C4-2B (cell line): ENCODE results near the gene PDE6A.

Experiments used
- H3K27ac ChIP-seq: fragments of 450-650 bp; 2 replicates; pipeline ENCODE4 v1.5.1; 2017
- ZFX ChIP-seq: fragments of 450-650 bp; IDR thresholded peaks from 2 replicates; pipeline ENCODE4 v1.6.1; 2017
- TF ChIP-seq, protein P1 (sequence below): fragments of 450-650 bp; conservative IDR thresholded peaks from 2 replicates; pipeline ENCODE4 v1.5.1; 2017; ENCODE audit warnings: mild to moderate bottlenecking

PDE6A gene

GRCh38 chr5:149817539-149818060 is 127.0 kb downstream of the PDE6A start:
- no peak overlapping the region for H3K27ac ChIP-seq
- TF ChIP-seq, protein P1, sequence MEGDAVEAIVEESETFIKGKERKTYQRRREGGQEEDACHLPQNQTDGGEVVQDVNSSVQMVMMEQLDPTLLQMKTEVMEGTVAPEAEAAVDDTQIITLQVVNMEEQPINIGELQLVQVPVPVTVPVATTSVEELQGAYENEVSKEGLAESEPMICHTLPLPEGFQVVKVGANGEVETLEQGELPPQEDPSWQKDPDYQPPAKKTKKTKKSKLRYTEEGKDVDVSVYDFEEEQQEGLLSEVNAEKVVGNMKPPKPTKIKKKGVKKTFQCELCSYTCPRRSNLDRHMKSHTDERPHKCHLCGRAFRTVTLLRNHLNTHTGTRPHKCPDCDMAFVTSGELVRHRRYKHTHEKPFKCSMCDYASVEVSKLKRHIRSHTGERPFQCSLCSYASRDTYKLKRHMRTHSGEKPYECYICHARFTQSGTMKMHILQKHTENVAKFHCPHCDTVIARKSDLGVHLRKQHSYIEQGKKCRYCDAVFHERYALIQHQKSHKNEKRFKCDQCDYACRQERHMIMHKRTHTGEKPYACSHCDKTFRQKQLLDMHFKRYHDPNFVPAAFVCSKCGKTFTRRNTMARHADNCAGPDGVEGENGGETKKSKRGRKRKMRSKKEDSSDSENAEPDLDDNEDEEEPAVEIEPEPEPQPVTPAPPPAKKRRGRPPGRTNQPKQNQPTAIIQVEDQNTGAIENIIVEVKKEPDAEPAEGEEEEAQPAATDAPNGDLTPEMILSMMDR: no peak
- TF ChIP-seq ZFX: no peak

DNA sequence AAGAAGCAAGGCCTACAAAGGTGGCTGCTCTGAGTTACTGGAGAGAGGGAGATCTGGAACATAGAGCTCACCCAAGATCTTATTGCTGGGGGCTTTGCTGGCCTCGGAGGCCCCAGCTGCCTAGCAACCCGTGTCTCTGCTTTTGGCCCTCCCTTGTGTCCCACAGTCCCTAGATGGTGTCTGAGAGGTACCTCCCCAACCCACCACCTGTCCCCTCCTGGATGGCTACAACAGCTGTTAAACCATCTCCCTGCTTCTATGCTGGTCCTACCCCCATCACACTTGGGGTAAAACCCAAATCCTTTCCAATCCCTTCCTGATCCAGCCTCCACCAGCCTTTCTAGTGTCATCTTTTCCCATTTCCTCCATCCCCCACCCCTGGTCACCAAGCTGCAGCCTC is 127.9 kb downstream of the PDE6A start:
- H3K27ac ChIP-seq: no peak overlapping the region
- TF ChIP-seq, protein P1: no peak
- TF ChIP-seq ZFX: no peak

- H3K27ac ChIP-seq: no peak overlapping the region
- TF ChIP-seq, protein P1: no peak
- no peak for TF ChIP-seq ZFX
Observed at GRCh38 chr5:149811453-149811852, 133.1 kb downstream of the PDE6A start.

GRCh38 chr5:149810856-149811255 is 133.7 kb downstream of the PDE6A start:
- TF ChIP-seq, protein P1: no peak
- TF ChIP-seq ZFX: no peak
- no peak overlapping the region for H3K27ac ChIP-seq

- no peak for TF ChIP-seq ZFX
- TF ChIP-seq, protein P1: no peak
- no peak overlapping the region for H3K27ac ChIP-seq
Observed at GRCh38 chr5:149809931-149810691, 134.5 kb downstream of the PDE6A start.

DNA sequence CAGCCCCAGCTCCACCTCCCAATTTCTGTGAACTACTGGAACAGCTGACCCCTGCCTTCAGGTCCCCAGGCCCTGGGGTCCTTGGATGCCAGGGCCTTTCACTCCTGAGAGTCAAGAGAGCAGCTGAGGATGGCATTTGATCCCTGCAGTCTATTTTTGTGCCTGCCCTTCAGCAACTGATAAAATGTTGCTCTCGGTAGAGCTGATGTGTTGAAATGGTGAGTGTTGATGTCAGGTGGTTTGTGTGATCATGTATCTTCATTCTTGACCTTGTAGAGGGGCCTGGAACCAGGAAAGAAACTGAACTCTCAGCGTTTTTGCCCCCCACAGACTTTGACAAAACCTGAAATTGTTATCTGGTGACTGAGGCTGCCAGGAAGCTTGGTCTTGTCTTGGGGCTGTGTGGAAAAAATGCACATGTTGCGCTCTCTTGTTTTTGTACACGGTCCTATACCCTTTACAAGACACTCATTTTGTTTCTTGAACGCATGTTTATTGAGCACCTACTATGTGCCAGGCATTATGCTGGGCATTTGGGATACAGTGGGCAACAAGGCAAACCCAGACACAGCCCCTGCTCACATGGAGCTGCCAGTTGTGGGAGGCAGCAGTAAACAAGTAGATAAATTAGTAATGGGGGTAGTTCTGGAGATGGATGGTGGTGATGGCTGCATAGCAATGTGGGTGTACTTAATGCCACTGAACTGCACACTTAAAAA is 136.2 kb downstream of the PDE6A start:
- no peak overlapping the region for H3K27ac ChIP-seq
- no peak for TF ChIP-seq ZFX
- TF ChIP-seq, protein P1: no peak
